Right atrium auricular region (tissue), 2 donors: Measurements from ENCODE around the gene CDCA3. TPM values are rescaled to one million over a fixed set of nuclear protein-coding genes. Genes with fewer than 3 reads are reported as not detected.
A peak's percentile ranks its signal among the peaks of the same experiment; 100 is the strongest.
"Not testable (repeated sequence)": the region's sequence is repeated elsewhere in the genome, so short reads cannot be mapped to it uniquely, and the experiment has no call there.

ENCODE experiments used
- DNase-seq: peaks from one replicate; pipeline ENCODE4 v3.0.0-alpha.2; 2019; ENCODE audit warnings: low spot score
- H3K27ac ChIP-seq, 2 donors: fragments of 200-600 bp; sonication (generic); 1 replicate in 1 of 2; 2 replicates in 1 of 2; pipeline ENCODE4 v1.5.1; 2016 to 2019
- H3K27me3 ChIP-seq, 2 donors: fragments of 200-600 bp; sonication (generic); one replicate each; pipeline versions ENCODE4 v1.5.1 to v1.6.0; 2017 to 2019
- H3K36me3 ChIP-seq: fragments of 200-600 bp; sonication (generic); one replicate; pipeline ENCODE4 v1.5.1; 2016
- H3K4me1 ChIP-seq, 2 donors: fragments of 200-600 bp; sonication (generic); one replicate each; pipeline versions ENCODE4 v1.5.1 to v1.6.0; 2017 to 2019
- H3K4me3 ChIP-seq, 2 donors: fragments of 200-600 bp; sonication (generic); 1 replicate in 1 of 2; 2 replicates in 1 of 2; pipeline ENCODE4 v1.5.1; 2017 to 2019; ENCODE audit warnings: mild to moderate bottlenecking in 1 of 2, moderate library complexity in 1 of 2
- H3K9me3 ChIP-seq, 2 donors: fragments of 200-600 bp; sonication (generic); one replicate each; pipeline ENCODE4 v1.5.1; 2019
- total RNA-seq, 2 donors: library from RNA; depleted of rRNA; stranded (reverse); fragments of >200 nt; gene quantifications; one replicate each; pipeline ENCODE4 v1.1.0, GENCODE V29; 2016
- TF ChIP-seq, protein P1 (sequence below), 2 donors: fragments of 200-600 bp; sonication (generic); IDR thresholded peaks; one replicate each; pipeline ENCODE4 v1.5.1; 2019; ENCODE audit warnings: antibody characterized with exemption in 2 of 2

Gene CDCA3
- total RNA-seq, 2 donors from 2014 or later: 0.39 to 1.7 TPM

DNA sequence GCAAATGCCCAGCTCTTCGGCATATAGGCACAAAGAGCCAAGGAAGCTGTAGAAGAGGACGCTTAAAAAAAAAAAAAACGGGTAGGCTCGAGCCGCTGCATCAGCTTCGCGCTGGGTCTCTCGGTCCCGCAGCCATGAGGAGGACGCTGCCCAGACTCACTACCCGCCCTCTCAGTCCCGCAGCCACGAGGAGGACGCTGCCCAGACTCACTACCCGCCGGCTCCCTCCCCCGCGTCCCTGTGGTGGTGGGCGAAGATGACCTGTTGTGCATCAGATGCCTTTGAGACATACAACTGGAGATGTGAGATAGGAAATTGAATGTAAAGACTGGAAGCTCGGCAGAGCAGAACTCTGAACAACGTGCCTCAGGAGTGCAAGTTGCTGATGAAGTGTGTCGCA lies 33.5 kb upstream of the CDCA3 start:
- no peak overlapping the region for H3K4me3 ChIP-seq
- no peaks in the 10 kb centered on the region for H3K4me1 ChIP-seq
- no peaks in the 10 kb centered on the region for H3K27me3 ChIP-seq
- no peak overlapping the region for H3K27ac ChIP-seq
- H3K9me3 ChIP-seq: no peaks in the 10 kb centered on the region
- TF ChIP-seq, protein P1, sequence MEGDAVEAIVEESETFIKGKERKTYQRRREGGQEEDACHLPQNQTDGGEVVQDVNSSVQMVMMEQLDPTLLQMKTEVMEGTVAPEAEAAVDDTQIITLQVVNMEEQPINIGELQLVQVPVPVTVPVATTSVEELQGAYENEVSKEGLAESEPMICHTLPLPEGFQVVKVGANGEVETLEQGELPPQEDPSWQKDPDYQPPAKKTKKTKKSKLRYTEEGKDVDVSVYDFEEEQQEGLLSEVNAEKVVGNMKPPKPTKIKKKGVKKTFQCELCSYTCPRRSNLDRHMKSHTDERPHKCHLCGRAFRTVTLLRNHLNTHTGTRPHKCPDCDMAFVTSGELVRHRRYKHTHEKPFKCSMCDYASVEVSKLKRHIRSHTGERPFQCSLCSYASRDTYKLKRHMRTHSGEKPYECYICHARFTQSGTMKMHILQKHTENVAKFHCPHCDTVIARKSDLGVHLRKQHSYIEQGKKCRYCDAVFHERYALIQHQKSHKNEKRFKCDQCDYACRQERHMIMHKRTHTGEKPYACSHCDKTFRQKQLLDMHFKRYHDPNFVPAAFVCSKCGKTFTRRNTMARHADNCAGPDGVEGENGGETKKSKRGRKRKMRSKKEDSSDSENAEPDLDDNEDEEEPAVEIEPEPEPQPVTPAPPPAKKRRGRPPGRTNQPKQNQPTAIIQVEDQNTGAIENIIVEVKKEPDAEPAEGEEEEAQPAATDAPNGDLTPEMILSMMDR (IDR thresholded peaks at IDR 0.05): no peak
- DNase-seq: no peak
- no peaks in the 10 kb centered on the region for H3K36me3 ChIP-seq

DNA sequence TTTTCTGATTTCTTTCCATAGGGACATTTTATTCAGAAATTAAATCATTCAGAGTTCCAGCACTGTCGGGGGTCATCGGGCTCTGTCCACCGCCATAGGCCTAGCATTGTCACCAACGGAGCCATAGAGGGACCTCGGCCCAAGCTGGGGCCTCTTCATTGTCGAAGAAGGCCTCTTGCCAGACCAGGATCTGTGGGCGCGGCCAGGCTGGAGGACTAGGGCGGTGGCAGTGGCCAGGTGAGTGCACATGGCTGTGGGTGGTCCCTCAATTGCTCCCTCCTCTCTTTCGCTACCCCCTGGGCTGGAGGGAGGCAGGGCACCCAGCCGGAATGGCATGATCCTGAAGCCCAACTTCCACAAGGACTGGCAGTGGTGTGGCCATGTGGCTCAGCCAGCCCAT lies 32.6 kb upstream of the CDCA3 start:
- Histone ChIP-seq H3K36me3 (no peaks in the 10 kb centered on the region), H3K4me3 (no peak overlapping the region), H3K27ac (no peak overlapping the region), H3K9me3 (no peaks in the 10 kb centered on the region), H3K27me3 (no peaks in the 10 kb centered on the region), H3K4me1 (no peaks in the 10 kb centered on the region)
- TF ChIP-seq, protein P1 (IDR thresholded peaks at IDR 0.05): no peak
- no peak for DNase-seq

DNA sequence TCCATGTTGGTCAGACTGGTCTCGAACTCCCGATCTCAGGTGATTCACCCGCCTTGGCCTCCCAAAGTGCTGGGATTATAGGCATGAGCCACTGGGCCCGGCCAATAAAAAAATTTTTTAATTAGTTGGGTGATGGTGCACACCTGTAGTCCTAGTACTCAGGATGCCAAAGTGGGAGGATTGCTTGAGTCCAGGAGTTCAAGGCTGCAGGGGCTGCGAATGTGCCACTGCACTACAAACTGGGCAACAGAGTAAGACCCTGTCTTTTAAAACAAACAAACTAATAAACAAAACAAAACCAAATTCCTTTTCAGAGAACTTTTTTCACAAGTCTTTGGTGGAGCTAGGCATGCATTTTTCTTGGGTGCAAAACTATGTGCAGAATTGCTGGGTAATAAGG lies 32.2 kb upstream of the CDCA3 start:
- TF ChIP-seq, protein P1 (IDR thresholded peaks at IDR 0.05): no peak
- no peak overlapping the region for H3K4me3 ChIP-seq
- H3K27ac ChIP-seq: no peak overlapping the region
- DNase-seq: no peak
- no peaks in the 10 kb centered on the region for H3K27me3 ChIP-seq
- no peaks in the 10 kb centered on the region for H3K9me3 ChIP-seq
- no peaks in the 10 kb centered on the region for H3K4me1 ChIP-seq
- H3K36me3 ChIP-seq: no peaks in the 10 kb centered on the region

DNA sequence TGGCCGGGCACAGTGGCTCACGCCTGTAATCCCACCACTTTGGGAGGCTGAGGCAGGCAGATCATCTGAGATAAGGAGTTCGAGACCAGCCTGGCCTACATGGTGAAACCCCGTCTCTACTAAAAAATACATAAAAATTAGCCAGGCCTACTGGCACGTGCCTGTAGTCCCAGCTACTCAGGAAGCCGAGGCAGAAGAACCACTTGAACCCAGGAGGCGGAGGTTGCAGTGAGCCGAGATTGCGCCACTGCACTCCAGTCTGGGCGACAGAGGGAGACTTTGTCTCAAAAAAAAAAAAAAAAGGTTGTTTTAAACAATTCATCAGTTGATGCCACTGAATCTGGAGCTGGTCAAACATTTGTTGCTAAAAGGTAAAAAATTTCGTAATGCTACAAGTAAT lies 28.7 kb upstream of the CDCA3 start:
- H3K4me1 ChIP-seq, H3K27ac ChIP-seq, H3K9me3 ChIP-seq, H3K27me3 ChIP-seq, DNase-seq, H3K4me3 ChIP-seq, H3K36me3 ChIP-seq: not testable (repeated sequence)

DNA sequence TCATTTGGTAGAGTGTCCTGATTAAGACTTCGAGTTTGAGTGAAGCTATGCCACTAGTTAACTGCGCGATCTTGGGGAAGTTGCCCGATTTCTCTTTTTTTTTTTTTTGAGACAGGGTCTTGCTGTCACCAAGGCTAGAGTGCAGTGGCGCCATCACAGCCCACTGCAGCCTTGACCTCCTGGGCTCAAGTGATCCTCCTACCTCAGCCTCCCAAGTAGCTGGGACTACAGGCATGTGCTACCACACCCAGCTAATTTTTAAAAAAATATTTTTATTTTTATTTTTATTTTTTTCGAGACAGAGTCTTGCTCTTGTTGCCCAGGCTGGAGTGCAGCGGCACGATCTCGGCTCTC lies 22.9 kb upstream of the CDCA3 start:
- not testable (repeated sequence) for H3K27me3 ChIP-seq, H3K9me3 ChIP-seq, DNase-seq
- Histone ChIP-seq H3K4me1 (peaks cover 0 to 45% of the 10 kb centered on the region in 2 donors), H3K27ac (peak overlapping the region; percentile 77 to 86), H3K4me3 (peak overlapping the region; percentile 62 to 68), H3K36me3 (peaks cover 21% of the 10 kb centered on the region)

DNA sequence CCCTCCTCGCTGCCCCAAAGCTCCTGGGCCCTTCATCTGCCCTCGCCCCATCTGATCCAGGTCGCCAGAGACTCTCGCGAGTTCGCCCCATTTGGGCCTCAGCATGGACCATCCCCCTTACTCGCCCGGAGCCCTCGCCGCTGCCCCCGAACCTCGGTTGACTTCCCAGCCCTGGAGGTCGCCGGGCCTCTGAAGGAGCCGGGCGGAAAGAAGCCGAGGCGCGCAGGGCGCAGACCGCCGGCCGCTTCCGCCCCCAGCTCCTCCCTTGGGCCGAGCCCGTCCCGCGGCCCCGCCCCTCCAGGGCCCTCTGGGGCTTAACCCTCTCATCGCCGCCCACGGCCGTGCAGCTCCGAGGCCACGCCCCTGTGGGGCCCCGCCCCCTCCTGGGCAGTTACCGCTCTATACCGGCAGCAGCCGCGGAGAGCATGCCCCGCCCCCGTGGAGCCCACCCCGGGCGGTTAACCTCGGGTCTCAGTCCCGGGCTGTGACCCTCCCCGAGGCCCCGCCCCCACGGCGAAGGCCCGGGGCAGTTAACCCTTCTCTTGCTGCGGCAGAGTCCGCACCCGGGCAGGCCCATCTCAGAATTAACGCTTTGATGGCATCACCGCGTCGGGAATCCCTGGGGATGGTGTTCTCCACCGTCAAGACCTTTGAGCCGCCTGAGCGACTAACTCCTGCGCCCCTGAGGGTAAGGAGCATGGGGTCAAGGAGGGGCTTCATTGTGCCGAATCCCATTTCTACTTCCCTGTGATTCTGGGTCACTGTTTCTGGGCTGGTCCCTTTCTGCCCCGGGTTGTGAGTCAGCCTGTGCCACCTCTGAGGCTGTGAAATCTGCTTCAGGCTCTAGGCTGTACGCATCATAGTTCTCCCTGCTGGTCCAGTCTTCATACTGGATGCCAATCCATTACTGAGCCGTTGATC lies 22.3 kb upstream of the CDCA3 start, which contains the start of gene SPSB2:
Gene SPSB2 (minus strand): TSS at position 210 of the 921 bp plus-strand sequence. CDS start 402 bp downstream, outside the sequence.
- H3K9me3 ChIP-seq: no peaks in the 10 kb centered on the region
- H3K27me3 ChIP-seq: no peaks in the 10 kb centered on the region
- H3K36me3 ChIP-seq: peaks cover 21% of the 10 kb centered on the region
- peaks cover 0 to 52% of the 10 kb centered on the region in 2 donors for H3K4me1 ChIP-seq
- H3K4me3 ChIP-seq: peak within 1 kb of the TSS; percentile 62 to 68
- H3K27ac ChIP-seq: peak within 1 kb of the TSS; percentile 77 to 86
- peak; percentile 94 for DNase-seq
- TF ChIP-seq, protein P1 (IDR thresholded peaks at IDR 0.05): peak in 1 of 2 donors; percentile 18
